ENCODE measurements around the gene OGA. TPM values are rescaled to one million over a fixed set of nuclear protein-coding genes. Genes with fewer than 3 reads are reported as not detected.

OGA gene
- total and polyA plus RNA-seq, 2 experiments from 2014 or later = 56.4 to 98.1 TPM

DNA sequence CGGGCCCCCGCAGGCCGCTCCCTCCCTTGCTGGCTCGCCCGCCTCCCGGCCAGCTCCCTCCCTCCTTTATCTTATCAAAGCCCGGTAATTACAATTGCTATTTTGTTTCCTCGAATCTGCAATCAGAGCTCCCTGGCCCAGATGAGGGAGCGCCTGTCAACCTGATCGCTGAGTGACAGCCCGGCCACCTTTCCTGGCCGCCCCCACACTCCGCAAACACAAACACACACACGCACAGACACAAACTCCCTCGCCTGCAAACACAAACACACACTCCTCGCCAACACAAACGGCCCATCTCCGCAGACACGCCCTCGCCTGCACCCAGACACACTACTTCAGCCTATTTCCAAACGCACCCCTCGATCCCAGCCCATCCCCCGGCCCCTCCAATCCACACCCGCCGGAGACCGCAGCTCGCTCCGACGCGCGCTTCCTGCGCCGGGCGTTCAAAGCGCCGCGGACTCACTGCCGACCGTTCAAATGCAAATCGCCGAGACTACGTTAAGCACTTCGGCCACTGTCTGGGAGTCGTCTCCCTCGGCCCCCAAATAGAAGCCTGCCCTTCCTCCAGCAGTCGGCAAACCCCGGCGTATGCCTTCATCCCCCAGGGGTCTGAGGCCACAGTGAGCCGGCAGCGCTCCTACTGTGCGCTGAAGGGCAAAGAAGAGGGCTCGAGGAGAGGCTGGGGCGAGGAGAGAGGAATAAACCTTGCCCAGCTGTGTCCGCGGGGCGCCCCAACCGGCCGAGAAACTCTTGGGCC is 39.3 kb downstream of the OGA start:
- H3K9me3 ChIP-seq (ENCODE audit: low read depth) = no peaks in the 10 kb centered on the region
- no peak overlapping the region for H3K27ac ChIP-seq
- peaks cover 21% of the 10 kb centered on the region for H3K27me3 ChIP-seq
- H3K4me3 ChIP-seq = peak overlapping the region; percentile 29
- no peaks in the 10 kb centered on the region for H3K36me3 ChIP-seq
- TF ChIP-seq, protein P1, sequence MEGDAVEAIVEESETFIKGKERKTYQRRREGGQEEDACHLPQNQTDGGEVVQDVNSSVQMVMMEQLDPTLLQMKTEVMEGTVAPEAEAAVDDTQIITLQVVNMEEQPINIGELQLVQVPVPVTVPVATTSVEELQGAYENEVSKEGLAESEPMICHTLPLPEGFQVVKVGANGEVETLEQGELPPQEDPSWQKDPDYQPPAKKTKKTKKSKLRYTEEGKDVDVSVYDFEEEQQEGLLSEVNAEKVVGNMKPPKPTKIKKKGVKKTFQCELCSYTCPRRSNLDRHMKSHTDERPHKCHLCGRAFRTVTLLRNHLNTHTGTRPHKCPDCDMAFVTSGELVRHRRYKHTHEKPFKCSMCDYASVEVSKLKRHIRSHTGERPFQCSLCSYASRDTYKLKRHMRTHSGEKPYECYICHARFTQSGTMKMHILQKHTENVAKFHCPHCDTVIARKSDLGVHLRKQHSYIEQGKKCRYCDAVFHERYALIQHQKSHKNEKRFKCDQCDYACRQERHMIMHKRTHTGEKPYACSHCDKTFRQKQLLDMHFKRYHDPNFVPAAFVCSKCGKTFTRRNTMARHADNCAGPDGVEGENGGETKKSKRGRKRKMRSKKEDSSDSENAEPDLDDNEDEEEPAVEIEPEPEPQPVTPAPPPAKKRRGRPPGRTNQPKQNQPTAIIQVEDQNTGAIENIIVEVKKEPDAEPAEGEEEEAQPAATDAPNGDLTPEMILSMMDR (IDR thresholded peaks at IDR 0.05; ENCODE audit: low read depth, low read length) = no peak
- DNase-seq (ENCODE audit: low read depth in 1 of 2, low spot score in 1 of 2) = peak; percentile 67 to 79
- peaks cover 35% of the 10 kb centered on the region for H3K4me1 ChIP-seq (ENCODE audit: low read depth)

DNA sequence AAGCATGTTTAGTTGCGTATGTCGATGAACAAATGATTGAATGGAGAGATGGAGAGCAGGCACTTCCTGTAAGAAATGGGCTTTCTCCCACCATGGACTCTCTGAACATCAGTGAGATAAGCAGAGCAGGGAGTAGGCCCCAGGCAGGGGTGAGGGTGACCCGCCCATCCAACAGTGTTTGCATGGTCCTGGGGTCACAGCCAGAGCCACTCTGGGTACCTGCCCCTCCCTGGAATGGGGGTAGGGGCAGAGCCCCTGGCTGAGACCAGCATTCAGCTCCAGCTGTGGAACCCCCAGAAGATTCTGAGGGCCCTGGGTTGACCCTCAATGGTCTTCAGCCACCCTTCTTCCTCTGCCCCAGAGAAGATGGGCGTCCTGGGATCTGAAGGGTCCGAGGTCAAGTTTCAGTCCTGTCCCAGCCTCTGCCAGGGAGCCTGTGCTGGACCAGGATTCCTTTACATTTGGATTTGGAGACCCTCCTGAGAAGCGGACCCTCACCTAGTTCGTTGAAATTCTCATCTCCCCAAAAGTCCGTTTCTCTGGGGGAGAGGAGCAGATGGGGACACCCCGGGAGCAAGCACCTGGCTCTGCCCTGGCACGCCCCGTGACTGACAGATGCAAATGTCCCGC is 40.0 kb downstream of the OGA start:
- DNase-seq (ENCODE audit: low read depth in 1 of 2, low spot score in 1 of 2) = no peak
- peak overlapping the region; percentile 29 for H3K4me3 ChIP-seq
- H3K27me3 ChIP-seq = peaks cover 28% of the 10 kb centered on the region

GRCh38 chr10:101777619-101778145 is 40.6 kb downstream of the OGA start:
- H3K4me3 ChIP-seq = no peak overlapping the region
- peaks cover 35% of the 10 kb centered on the region for H3K4me1 ChIP-seq (ENCODE audit: low read depth)
- DNase-seq (ENCODE audit: low read depth in 1 of 2, low spot score in 1 of 2) = no peak
- TF ChIP-seq, protein P1 (IDR thresholded peaks at IDR 0.05; ENCODE audit: low read depth, low read length) = no peak
- H3K27ac ChIP-seq = no peak overlapping the region
- no peaks in the 10 kb centered on the region for H3K36me3 ChIP-seq
- no peaks in the 10 kb centered on the region for H3K9me3 ChIP-seq (ENCODE audit: low read depth)
- H3K27me3 ChIP-seq = peaks cover 33% of the 10 kb centered on the region

More for the DNA sequence above, 40.0 kb downstream of the OGA start:
- Histone ChIP-seq H3K36me3 (no peaks in the 10 kb centered on the region), H3K27ac (no peak overlapping the region), H3K4me1 (ENCODE audit: low read depth) (peaks cover 35% of the 10 kb centered on the region), H3K9me3 (ENCODE audit: low read depth) (no peaks in the 10 kb centered on the region)
- TF ChIP-seq, protein P1 (IDR thresholded peaks at IDR 0.05; ENCODE audit: low read depth, low read length) = no peak

DNA sequence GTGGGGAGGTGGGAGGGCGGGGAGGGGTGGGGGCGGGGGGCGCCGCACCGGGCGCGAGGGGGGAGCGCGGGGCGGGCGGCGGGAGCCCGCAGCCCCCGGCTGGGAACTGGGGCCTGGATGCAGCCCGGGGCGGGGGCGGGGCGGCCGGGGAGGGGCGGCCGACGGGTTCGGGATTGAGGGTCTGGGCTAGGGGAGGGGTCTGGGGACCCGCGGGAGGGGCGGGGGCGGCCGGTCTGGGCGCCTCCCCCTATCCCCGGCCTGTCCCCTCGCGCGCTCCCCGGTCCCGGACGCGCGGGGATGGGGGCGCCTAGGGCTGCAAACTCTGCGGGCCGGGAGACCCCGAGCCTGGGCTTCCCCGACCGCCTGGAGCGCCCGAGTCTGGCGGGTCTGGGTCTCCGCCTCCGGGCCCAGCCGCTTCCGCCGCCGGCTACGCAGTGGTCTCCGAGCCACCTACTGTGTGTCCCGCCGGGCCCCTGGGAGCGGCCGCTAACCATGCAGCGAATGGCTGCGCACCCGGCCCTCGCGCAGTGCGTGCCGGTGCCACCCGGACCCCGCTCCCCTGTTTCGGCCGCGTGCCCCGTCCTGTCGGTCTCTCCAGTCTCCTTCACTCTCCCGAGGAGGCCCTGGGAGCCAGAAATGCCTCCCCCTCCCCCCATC is 42.0 kb downstream of the OGA start:
- no peak for DNase-seq (ENCODE audit: low read depth in 1 of 2, low spot score in 1 of 2)
- TF ChIP-seq, protein P1 (IDR thresholded peaks at IDR 0.05; ENCODE audit: low read depth, low read length) = no peak
- peaks cover 39% of the 10 kb centered on the region for H3K27me3 ChIP-seq
- no peaks in the 10 kb centered on the region for H3K9me3 ChIP-seq (ENCODE audit: low read depth)
- H3K4me3 ChIP-seq = peak overlapping the region; percentile 49
- no peak overlapping the region for H3K27ac ChIP-seq
- no peaks in the 10 kb centered on the region for H3K36me3 ChIP-seq
- H3K4me1 ChIP-seq (ENCODE audit: low read depth) = peaks cover 22% of the 10 kb centered on the region

GRCh38 chr10:101775273-101776160 is 42.7 kb downstream of the OGA start, which contains the start of gene FGF8:
FGF8 (minus strand) TSS chr10:101776114; CDS start chr10:101775900, 214 bp downstream.
- TF ChIP-seq, protein P1 (IDR thresholded peaks at IDR 0.05; ENCODE audit: low read depth, low read length) = no peak
- H3K4me3 ChIP-seq = peak within 1 kb of the TSS; percentile 49
- peaks cover 39% of the 10 kb centered on the region for H3K27me3 ChIP-seq
- no peaks in the 10 kb centered on the region for H3K36me3 ChIP-seq
- no peak within 1 kb of the TSS for H3K27ac ChIP-seq
- H3K4me1 ChIP-seq (ENCODE audit: low read depth) = peaks cover 15% of the 10 kb centered on the region
- DNase-seq (ENCODE audit: low read depth in 1 of 2, low spot score in 1 of 2) = peak in 1 of 2 donors; percentile 54
- no peaks in the 10 kb centered on the region for H3K9me3 ChIP-seq (ENCODE audit: low read depth)

All from cardiac muscle cell (in vitro differentiated cells and primary cell).